Gastrocnemius medialis (tissue), 4 donors: Measurements from ENCODE around the gene TSPYL2.

ENCODE experiments used
- CTCF ChIP-seq, 5 experiments: fragments of 450-650 bp in 3 of 5; fragments of 200-600 bp in 2 of 5; sonication (generic) in 2 of 5; IDR thresholded peaks in 4 of 5; conservative IDR thresholded peaks in 1 of 5; 1 replicate in 4 of 5; 2 replicates in 1 of 5; pipeline ENCODE4 v1.5.1; 2016 to 2019; ENCODE audit warnings: antibody characterized with exemption in 5 of 5, mild to moderate bottlenecking in 3 of 5, moderate library complexity in 3 of 5
- POLR2A ChIP-seq, 2 donors: fragments of 450-650 bp; IDR thresholded peaks; one replicate each; pipeline ENCODE4 v1.6.1; 2017; ENCODE audit warnings: antibody characterized with exemption in 2 of 2, mild to moderate bottlenecking in 2 of 2, moderate library complexity in 2 of 2

GRCh38 chrX:53128097-53128749 is 46.1 kb downstream of the TSPYL2 start:
- TF ChIP-seq CTCF (IDR thresholded peaks at IDR 0.05 in 4 of 5, conservative IDR thresholded peaks at IDR 0.05 in 1 of 5): no peak
- TF ChIP-seq POLR2A (IDR thresholded peaks at IDR 0.05): no peak
